Measurements from ENCODE around the gene HS3ST2. TPM values are rescaled to one million over a fixed set of nuclear protein-coding genes. Genes with fewer than 3 reads are reported as not detected.
"Not testable (repeated sequence)": the region's sequence is repeated elsewhere in the genome, so short reads cannot be mapped to it uniquely, and the experiment has no call there.

HS3ST2 gene
- total RNA-seq, 1 donor from 2014 or later = not detected

GRCh38 chr16:22932032-22932771 lies 118.2 kb downstream of the HS3ST2 start:
- no peak for TF ChIP-seq CTCF (IDR thresholded peaks at IDR 0.05; ENCODE audit: unreplicated experiment)
- no peak overlapping the region for H3K27ac Mint-ChIP-seq
- peaks cover 56% of the 10 kb centered on the region for H3K27me3 Mint-ChIP-seq (ENCODE audit: low read depth)
- no peaks in the 10 kb centered on the region for H3K36me3 Mint-ChIP-seq
- no peaks in the 10 kb centered on the region for H3K9me3 Mint-ChIP-seq
- no peak overlapping the region for H3K4me3 Mint-ChIP-seq
- DNase-seq (ENCODE audit: low spot score in 2 of 2, unreplicated experiment in 2 of 2) = no peak
- peaks cover under 1% of the 10 kb centered on the region for H3K4me1 Mint-ChIP-seq

GRCh38 chr16:22933173-22933572 lies 119.2 kb downstream of the HS3ST2 start:
- Mint-ChIP-seq H3K27ac (no peak overlapping the region), H3K4me3 (no peak overlapping the region), H3K9me3 (no peaks in the 10 kb centered on the region), H3K36me3 (no peaks in the 10 kb centered on the region), H3K27me3 (ENCODE audit: low read depth) (peaks cover 52% of the 10 kb centered on the region), H3K4me1 (no peaks in the 10 kb centered on the region)
- DNase-seq (ENCODE audit: low spot score in 2 of 2, unreplicated experiment in 2 of 2) = no peak
- TF ChIP-seq CTCF (IDR thresholded peaks at IDR 0.05; ENCODE audit: unreplicated experiment) = no peak

- Mint-ChIP-seq H3K27me3 (ENCODE audit: low read depth) (peaks cover 48% of the 10 kb centered on the region), H3K36me3 (no peaks in the 10 kb centered on the region)
Observed at GRCh38 chr16:22934786-22935185, 120.8 kb downstream of the HS3ST2 start.

GRCh38 chr16:22937169-22937568 lies 123.2 kb downstream of the HS3ST2 start:
- TF ChIP-seq CTCF (IDR thresholded peaks at IDR 0.05; ENCODE audit: unreplicated experiment) = no peak
- no peaks in the 10 kb centered on the region for H3K36me3 Mint-ChIP-seq
- no peaks in the 10 kb centered on the region for H3K4me1 Mint-ChIP-seq
- peaks cover 42% of the 10 kb centered on the region for H3K27me3 Mint-ChIP-seq (ENCODE audit: low read depth)
- no peak overlapping the region for H3K27ac Mint-ChIP-seq
- no peak for DNase-seq (ENCODE audit: low spot score in 2 of 2, unreplicated experiment in 2 of 2)
- no peak overlapping the region for H3K4me3 Mint-ChIP-seq
- H3K9me3 Mint-ChIP-seq = no peaks in the 10 kb centered on the region

More at GRCh38 chr16:22934786-22935185, 120.8 kb downstream of the HS3ST2 start:
- DNase-seq (ENCODE audit: low spot score in 2 of 2, unreplicated experiment in 2 of 2) = no peak
- Mint-ChIP-seq H3K9me3 (no peaks in the 10 kb centered on the region), H3K4me1 (no peaks in the 10 kb centered on the region), H3K27ac (no peak overlapping the region), H3K4me3 (no peak overlapping the region)
- no peak for TF ChIP-seq CTCF (IDR thresholded peaks at IDR 0.05; ENCODE audit: unreplicated experiment)

GRCh38 chr16:22938647-22939046 lies 124.7 kb downstream of the HS3ST2 start:
- H3K9me3 Mint-ChIP-seq = no peaks in the 10 kb centered on the region
- H3K36me3 Mint-ChIP-seq = no peaks in the 10 kb centered on the region
- no peak for TF ChIP-seq CTCF (IDR thresholded peaks at IDR 0.05; ENCODE audit: unreplicated experiment)
- no peak overlapping the region for H3K4me3 Mint-ChIP-seq
- H3K4me1 Mint-ChIP-seq = peaks cover 3% of the 10 kb centered on the region
- no peak for DNase-seq (ENCODE audit: low spot score in 2 of 2, unreplicated experiment in 2 of 2)
- H3K27me3 Mint-ChIP-seq (ENCODE audit: low read depth) = peaks cover 41% of the 10 kb centered on the region
- H3K27ac Mint-ChIP-seq = no peak overlapping the region

GRCh38 chr16:22939744-22940363 lies 125.9 kb downstream of the HS3ST2 start:
- H3K36me3 Mint-ChIP-seq; DNase-seq (ENCODE audit: low spot score in 2 of 2, unreplicated experiment in 2 of 2); H3K9me3 Mint-ChIP-seq; H3K4me3 Mint-ChIP-seq; H3K4me1 Mint-ChIP-seq; H3K27ac Mint-ChIP-seq: not testable (repeated sequence)
- peaks cover 45% of the 10 kb centered on the region for H3K27me3 Mint-ChIP-seq (ENCODE audit: low read depth)
